Measurements from ENCODE around the gene PAPSS1. TPM values are rescaled to one million over a fixed set of nuclear protein-coding genes. Genes with fewer than 3 reads are reported as not detected.

The PAPSS1 gene
- total RNA-seq, 1 experiment from 2014 or later: 83.6 TPM

GRCh38 chr4:107640197-107640596 is 79.8 kb downstream of the PAPSS1 start:
- Histone ChIP-seq H3K9me3 (ENCODE audit: control insufficient read depth, low read depth, low read length) (no peaks in the 10 kb centered on the region), H3K4me2 (ENCODE audit: insufficient read depth, insufficient read length, low read length) (no peak overlapping the region)

More at GRCh38 chr4:107640197-107640596, 79.8 kb downstream of the PAPSS1 start:
- H2BK5ac ChIP-seq (ENCODE audit: insufficient read length, low read length): no peak overlapping the region
- no peaks in the 10 kb centered on the region for H3K4me1 ChIP-seq (ENCODE audit: insufficient read depth, low read length)
- H3K27ac ChIP-seq (ENCODE audit: insufficient read length, low read depth, low read length): no peak overlapping the region
- H3K56ac ChIP-seq (ENCODE audit: insufficient read length, low read depth, low read length): no peak overlapping the region
- H3K27me3 Mint-ChIP-seq (ENCODE audit: low read depth): no peaks in the 10 kb centered on the region
- H4K91ac ChIP-seq (ENCODE audit: insufficient read length, low read depth, low read length): no peak overlapping the region
- H4K8ac ChIP-seq (replicated peaks; ENCODE audit: insufficient read length, low read depth, low read length): no peak overlapping the region
- no peaks in the 10 kb centered on the region for H4K20me1 ChIP-seq (ENCODE audit: control insufficient read depth, insufficient read depth, insufficient read length)
- H3K4ac ChIP-seq (ENCODE audit: low read depth, low read length): no peak overlapping the region
- H2BK15ac ChIP-seq (ENCODE audit: low read depth, low read length): no peak overlapping the region
- no peak overlapping the region for H2BK120ac ChIP-seq (ENCODE audit: low read depth, low read length, poor library complexity, severe bottlenecking)
- no peak overlapping the region for H3K9ac ChIP-seq (ENCODE audit: extremely low read depth, insufficient read length, low read length)
- TF ChIP-seq CTCF (conservative IDR thresholded peaks at IDR 0.05): no peak
- DNase-seq: no peak
- no peak overlapping the region for H2BK12ac ChIP-seq (ENCODE audit: insufficient read length, low read depth, low read length)
- H3K27ac Mint-ChIP-seq: no peak overlapping the region
- H3T11ph ChIP-seq (ENCODE audit: low read length): no peak overlapping the region
- peaks cover 6 to 8% of the 10 kb centered on the region in 2 experiments for H3K4me1 Mint-ChIP-seq
- H3K27me3 ChIP-seq (ENCODE audit: insufficient read depth, low read length): no peaks in the 10 kb centered on the region
- no peaks in the 10 kb centered on the region for H3K79me2 ChIP-seq (ENCODE audit: insufficient read depth, low read length)
- H2AK5ac ChIP-seq (ENCODE audit: insufficient read length, low read length): no peak overlapping the region
- H2AFZ ChIP-seq (ENCODE audit: low read length): no peak overlapping the region
- no peak overlapping the region for H3K14ac ChIP-seq (ENCODE audit: insufficient read depth, low read length)
- no peak overlapping the region for H3K23ac ChIP-seq (ENCODE audit: insufficient read length, low read depth, low read length)
- H3K79me1 ChIP-seq (ENCODE audit: insufficient read depth, low read depth, low read length, poor library complexity, severe bottlenecking): no peaks in the 10 kb centered on the region
- H3K36me3 Mint-ChIP-seq (ENCODE audit: insufficient read depth in 1 of 3, low read depth in 3 of 3): peaks cover 11 to 14% (median 13%) of the 10 kb centered on the region in 3 experiments; a peak in 6 of 7 replicates
- no peak overlapping the region for H2BK20ac ChIP-seq (ENCODE audit: low read depth, low read length, poor library complexity, severe bottlenecking)
- H4K5ac ChIP-seq (ENCODE audit: insufficient read length, low read depth, low read length): no peak overlapping the region
- WGBS (ENCODE audit: extremely low coverage, insufficient read length, low lambda C conversion rate): no CpG with 5 or more reads among the region's 2 CpGs
- H3K9me3 Mint-ChIP-seq: no peaks in the 10 kb centered on the region
- no peaks in the 10 kb centered on the region for H3K23me2 ChIP-seq (ENCODE audit: insufficient read length, low read depth, low read length, poor library complexity, severe bottlenecking)
- H3K4me3 Mint-ChIP-seq: no peak overlapping the region
- no peak overlapping the region for H3K18ac ChIP-seq (ENCODE audit: insufficient read length, low read depth, low read length)

Data from H9 (cell line).